Lung (tissue), 12 donors: ENCODE data around the gene FAM120B. TPM values are rescaled to one million over a fixed set of nuclear protein-coding genes. Genes with fewer than 3 reads are reported as not detected.

Source experiments
- ATAC-seq: fragments of 200-7000 bp; cut with Tn5 transposase; one replicate; pipeline ENCODE4 v1.9.1; 2020; ENCODE audit warnings: moderate number of reproducible peaks; ENCODE audit not compliant: insufficient read depth, low FRiP score
- DNase-seq, 3 donors: peaks; one replicate each; pipeline ENCODE4 v3.0.0-alpha.2; 2013 to 2017
- H3K27ac ChIP-seq, 2 donors: one replicate each; pipeline ENCODE4 v1.5.1; 2013; ENCODE audit warnings: mild to moderate bottlenecking in 2 of 2, moderate library complexity in 2 of 2, control low read depth in 1 of 2, inconsistent platforms in 1 of 2, low read depth in 1 of 2, low read length in 1 of 2
- H3K27me3 ChIP-seq, 3 donors: one replicate each; pipeline ENCODE4 v1.5.1; 2013; ENCODE audit warnings: low read length in 2 of 3; ENCODE audit not compliant: control insufficient read depth in 3 of 3, insufficient read depth in 3 of 3
- H3K36me3 ChIP-seq, 4 donors: one replicate each; pipeline ENCODE4 v1.5.1; 2013; ENCODE audit warnings: low read length in 4 of 4, mild to moderate bottlenecking in 1 of 4, moderate library complexity in 1 of 4; ENCODE audit not compliant: control insufficient read depth in 4 of 4, insufficient read depth in 4 of 4
- H3K4me1 ChIP-seq, 5 donors: one replicate each; pipeline ENCODE4 v1.5.1; 2013; ENCODE audit warnings: low read length in 5 of 5, mild to moderate bottlenecking in 2 of 5, moderate library complexity in 1 of 5; ENCODE audit not compliant: control insufficient read depth in 5 of 5, insufficient read depth in 5 of 5
- H3K4me3 ChIP-seq: one replicate; pipeline ENCODE4 v1.5.1; 2013; ENCODE audit warnings: mild to moderate bottlenecking, control low read depth, moderate library complexity
- H3K9ac ChIP-seq, 2 donors: one replicate each; pipeline ENCODE4 v1.5.1; 2013; ENCODE audit warnings: low read length in 2 of 2, control low read depth in 1 of 2; ENCODE audit not compliant: insufficient read depth in 1 of 2
- H3K9me3 ChIP-seq, 4 donors: one replicate each; pipeline ENCODE4 v1.5.1; 2013; ENCODE audit warnings: low read length in 3 of 4, mild to moderate bottlenecking in 1 of 4, moderate library complexity in 1 of 4; ENCODE audit not compliant: control insufficient read depth in 4 of 4, insufficient read depth in 3 of 4
- CTCF ChIP-seq: IDR thresholded peaks from 2 replicates; pipeline ENCODE4 v1.5.1; 2012; ENCODE audit warnings: mild to moderate bottlenecking; ENCODE audit errors: control extremely low read depth, extremely low read depth
- WGBS, 2 donors: extraction: QIAGEN DNeasy Blood & Tissue Kit; methylation state at CpG; one replicate each; pipeline ENCODE4 v1.1.7; 2013; 5-methylcytosine and 5-hydroxymethylcytosine counted together
- polyA plus RNA-seq, 2 donors: library from polyadenylated mRNA; stranded (reverse); fragments of 200-250 nt; gene quantifications; one replicate each; pipeline ENCODE4 v1.2.1, GENCODE V29; 2013
- total RNA-seq, 2 donors: library from RNA; depleted of rRNA in 1 of 2; stranded (reverse); fragments of >200 nt in 1 of 2; gene quantifications; one replicate each; pipeline ENCODE4 v1.2.1, GENCODE V29; 2014 to 2021
- donor health status: control.
- donor health status: control.
- donor health status: Bipolar disorder and iron deficiency.
- donor health status: healthy.
- donor health status: DM: yes; HTN: yes; CAD: no.

FAM120B gene
- total and polyA plus RNA-seq, 4 donors, result 8.5 to 35.6 (median 20.7) TPM

GRCh38 chr6:170289951-170290295 is 16.6 kb upstream of the FAM120B start:
- H3K4me3 ChIP-seq, result peak overlapping the region; percentile 69
- TF ChIP-seq CTCF, result no peak
- H3K27ac ChIP-seq, result peak overlapping the region; percentile 55
- peaks cover 0 to 57% (median 40%) of the 10 kb centered on the region in 3 donors for H3K27me3 ChIP-seq
- H3K9ac ChIP-seq, result no peak overlapping the region
- DNase-seq, result no peak
- no peaks in the 10 kb centered on the region for H3K9me3 ChIP-seq
- peaks cover 6 to 47% (median 19%) of the 10 kb centered on the region in 5 donors for H3K4me1 ChIP-seq
- 1% methylated on average over 29 to 41 of the region's 41 CpGs for WGBS, 2 donors
- ATAC-seq, result no peak
- H3K36me3 ChIP-seq, result peaks cover 0 to 12% (median 2%) of the 10 kb centered on the region in 4 donors

GRCh38 chr6:170290296-170291128 is 16.0 kb upstream of the FAM120B start, which contains the start of gene DLL1:
Gene DLL1 (minus strand): TSS chr6:170291078. CDS start chr6:170290139, 939 bp downstream.
- H3K9ac ChIP-seq, result no peak within 1 kb of the TSS
- H3K4me1 ChIP-seq, result peaks cover 6 to 53% (median 23%) of the 10 kb centered on the region in 5 donors
- WGBS, 2 donors, result 0 to 1% methylated on average over 71 to 83 of the region's 83 CpGs
- peak within 1 kb of the TSS; percentile 55 to 67 for H3K27ac ChIP-seq
- H3K27me3 ChIP-seq, result peaks cover 0 to 61% (median 43%) of the 10 kb centered on the region in 3 donors
- peaks cover 0 to 12% (median under 1%) of the 10 kb centered on the region in 4 donors for H3K36me3 ChIP-seq
- peak; percentile 55 to 60 (median 56) for DNase-seq
- no peak for TF ChIP-seq CTCF
- no peaks in the 10 kb centered on the region for H3K9me3 ChIP-seq
- peak within 1 kb of the TSS; percentile 69 for H3K4me3 ChIP-seq
- no peak for ATAC-seq

- ATAC-seq, result peak; percentile 42
- peak overlapping the region; percentile 37 for H3K4me3 ChIP-seq
- H3K36me3 ChIP-seq, result peaks cover 0 to 7% (median 0%) of the 10 kb centered on the region in 4 donors
- peaks cover 0 to 61% (median 43%) of the 10 kb centered on the region in 3 donors for H3K27me3 ChIP-seq
- H3K4me1 ChIP-seq, result peaks cover 4 to 56% (median 21%) of the 10 kb centered on the region in 5 donors
- DNase-seq, result peak; percentile 75 to 80 (median 78)
- H3K9ac ChIP-seq, result no peak overlapping the region
- WGBS, 2 donors, result 1 to 2% methylated on average over 77 to 87 of the region's 87 CpGs
- H3K9me3 ChIP-seq, result peaks cover 0 to 2% (median 0%) of the 10 kb centered on the region in 4 donors
- peak overlapping the region in 1 of 2 donors; percentile 67 for H3K27ac ChIP-seq
- TF ChIP-seq CTCF, result no peak
These were observed 15.1 kb upstream of the FAM120B start for GRCh38 chr6:170291271-170292110.
